WTC11 (cell line): ENCODE data around the gene TAX1BP3. TPM values are rescaled to one million over a fixed set of nuclear protein-coding genes. Genes with fewer than 3 reads are reported as not detected.

Source experiments
- ATAC-seq: fragments of 200-7000 bp; cut with Tn5 transposase; 2 replicates; pipeline ENCODE4 v1.10.0; 2021; ENCODE audit warnings: mild to moderate bottlenecking, moderate library complexity
- CTCF ChIA-PET: fragments of 300-600 bp; sonication (Branson Sonifier 250); formaldehyde crosslinking; loops from one replicate; lab custom pipeline; 2021; ENCODE audit warnings: antibody characterized with exemption; lab: Charles Lee
- POLR2A ChIA-PET: fragments of 350-600 bp; sonication (Branson Sonifier 250); formaldehyde crosslinking; loops from one replicate; lab custom pipeline; 2021; ENCODE audit warnings: antibody characterized with exemption; lab: Charles Lee
- DNase-seq: peaks from one replicate; pipeline ENCODE4 v3.0.0; 2021; ENCODE audit warnings: low spot score
- H3K27ac Mint-ChIP-seq: 2 replicates; pipeline ENCODE4 v1.8.0; 2021; ENCODE audit warnings: mixed read lengths
- H3K27me3 Mint-ChIP-seq: 2 replicates; pipeline ENCODE4 v1.8.0; 2021; ENCODE audit warnings: low read depth, mild to moderate bottlenecking, moderate library complexity, mixed read lengths
- H3K36me3 Mint-ChIP-seq: 2 replicates; pipeline ENCODE4 v1.8.0; 2021; ENCODE audit warnings: mixed read lengths
- H3K4me1 Mint-ChIP-seq: 2 replicates; pipeline ENCODE4 v1.8.0; 2022; ENCODE audit warnings: mixed read lengths
- H3K4me3 Mint-ChIP-seq: 2 replicates; pipeline ENCODE4 v1.8.0; 2021; ENCODE audit warnings: mild to moderate bottlenecking, moderate library complexity, mixed read lengths
- H3K9me3 Mint-ChIP-seq: 2 replicates; pipeline ENCODE4 v1.8.0; 2021; ENCODE audit warnings: mixed read lengths
- ARID4B ChIP-seq: sonication (generic); formaldehyde crosslinking; IDR thresholded peaks from 2 replicates; pipeline ENCODE4 v1.8.0; 2023; ENCODE audit warnings: missing genetic modification reagents, mild to moderate bottlenecking, borderline replicate concordance
- CTCF ChIP-seq: fragments of 200-600 bp; IDR thresholded peaks from 2 replicates; pipeline ENCODE4 v1.8.0; 2022; ENCODE audit warnings: antibody characterized with exemption
- ERG ChIP-seq: fragments of 250-450 bp; sonication (Bioruptor Pico); IDR thresholded peaks from 2 replicates; pipeline ENCODE4 v1.8.0; 2021; ENCODE audit warnings: mild to moderate bottlenecking
- FOXK1 ChIP-seq: sonication (generic); formaldehyde crosslinking; IDR thresholded peaks from 2 replicates; pipeline ENCODE4 v1.8.0; 2022; ENCODE audit warnings: mild to moderate bottlenecking, moderate library complexity, missing genetic modification reagents
- FOXP4 ChIP-seq: sonication (generic); formaldehyde crosslinking; IDR thresholded peaks from 2 replicates; pipeline ENCODE4 v1.8.0; 2022; ENCODE audit warnings: mild to moderate bottlenecking, missing genetic modification reagents
- NR1H2 ChIP-seq: sonication (generic); formaldehyde crosslinking; IDR thresholded peaks from 2 replicates; pipeline ENCODE4 v1.9.0; 2021; ENCODE audit warnings: mild to moderate bottlenecking, moderate library complexity, missing genetic modification reagents
- RELA ChIP-seq: sonication (generic); formaldehyde crosslinking; IDR thresholded peaks from 2 replicates; pipeline ENCODE4 v1.8.1; 2022; ENCODE audit warnings: missing genetic modification reagents, mild to moderate bottlenecking, borderline replicate concordance
- SMAD4 ChIP-seq: sonication (generic); formaldehyde crosslinking; IDR thresholded peaks from 2 replicates; pipeline ENCODE4 v1.8.0; 2022; ENCODE audit warnings: mild to moderate bottlenecking, missing genetic modification reagents
- SP1 ChIP-seq: sonication (generic); formaldehyde crosslinking; conservative IDR thresholded peaks from 2 replicates; pipeline ENCODE4 v1.8.1; 2022; ENCODE audit warnings: missing genetic modification reagents
- TEAD1 ChIP-seq: sonication (generic); formaldehyde crosslinking; IDR thresholded peaks from 2 replicates; pipeline ENCODE4 v1.8.0; 2022; ENCODE audit warnings: mild to moderate bottlenecking, missing genetic modification reagents
- ZBTB43 ChIP-seq: sonication (generic); formaldehyde crosslinking; IDR thresholded peaks from 2 replicates; pipeline ENCODE4 v1.8.1; 2023; ENCODE audit warnings: mild to moderate bottlenecking, missing genetic modification reagents
- ZNF232 ChIP-seq: sonication (generic); formaldehyde crosslinking; IDR thresholded peaks from 2 replicates; pipeline ENCODE4 v1.8.0; 2022; ENCODE audit warnings: mild to moderate bottlenecking, missing genetic modification reagents
- ZNF281 ChIP-seq: sonication (generic); formaldehyde crosslinking; IDR thresholded peaks from 2 replicates; pipeline ENCODE4 v1.8.0; 2023; ENCODE audit warnings: mild to moderate bottlenecking, missing genetic modification reagents
- ZNF396 ChIP-seq: fragments of 250-450 bp; sonication (Bioruptor Pico); IDR thresholded peaks from 2 replicates; pipeline ENCODE4 v1.8.0; 2021; ENCODE audit warnings: mild to moderate bottlenecking, moderate library complexity, borderline replicate concordance
- ZNF423 ChIP-seq: fragments of 250-450 bp; sonication (Bioruptor Pico); IDR thresholded peaks from 2 replicates; pipeline ENCODE4 v2.1.2; 2022; ENCODE audit warnings: mild to moderate bottlenecking, moderate library complexity
- total RNA-seq: library from RNA; stranded (reverse); gene quantifications from 3 replicates; pipeline ENCODE4 v1.2.3, GENCODE V29; 2021

Gene TAX1BP3
- total RNA-seq, 1 experiment from 2014 or later, result 76.2 TPM

- CTCF ChIA-PET, result no interaction called here
- no peak for TF ChIP-seq RELA (CRISPR knock-in tag)
- TF ChIP-seq SP1, result no peak
- no peak for TF ChIP-seq NR1H2 (CRISPR knock-in tag)
- TF ChIP-seq ZNF423, result no peak
- TF ChIP-seq ZNF281 (CRISPR knock-in tag), result no peak
- no peak for TF ChIP-seq FOXK1
- TF ChIP-seq, all 79 proteins: peak for 0
- no peak for ATAC-seq
Measured at GRCh38 chr17:3685174-3685573, 16.8 kb upstream of the TAX1BP3 start.

GRCh38 chr17:3683054-3683511, 14.7 kb upstream of the TAX1BP3 start:
- H3K27me3 Mint-ChIP-seq, result no peaks in the 10 kb centered on the region; the same call in none of the 2 replicates
- ATAC-seq, result peak; percentile 85
- H3K27ac Mint-ChIP-seq, result no peak overlapping the region

More at GRCh38 chr17:3685174-3685573, 16.8 kb upstream of the TAX1BP3 start:
- no peaks in the 10 kb centered on the region for H3K9me3 Mint-ChIP-seq
- no peak overlapping the region for H3K4me3 Mint-ChIP-seq
- DNase-seq, result no peak
- H3K27ac Mint-ChIP-seq, result no peak overlapping the region
- POLR2A ChIA-PET, result no interaction called here
- H3K4me1 Mint-ChIP-seq, result 0 out of 2 replicates have a peak, but pooled peaks cover 6% of the 10 kb centered on the region
- no peaks in the 10 kb centered on the region for H3K36me3 Mint-ChIP-seq
- no peaks in the 10 kb centered on the region; the same call in none of the 2 replicates for H3K27me3 Mint-ChIP-seq

More at GRCh38 chr17:3683054-3683511, 14.7 kb upstream of the TAX1BP3 start:
- 0 out of 2 replicates have a peak, but pooled peaks cover 5% of the 10 kb centered on the region for H3K4me1 Mint-ChIP-seq
- CTCF ChIA-PET, result interaction anchor here (0.5 to 2.7 kb wide), 54 partner anchors 8 to 1135 kb away, joined by 3 to 85 read pairs (median 5); partner anchors contain the start of genes CAMKK1, CTNS, EMC6 and HASPIN
- no peaks in the 10 kb centered on the region for H3K36me3 Mint-ChIP-seq
- TF ChIP-seq ZNF396 (no peak), ERG (CRISPR knock-in tag) (no peak), ZBTB43 (CRISPR knock-in tag) (no peak), TEAD1 (CRISPR knock-in tag) (peak; percentile 44; the same call in 1 of the 2 replicates), ZNF232 (CRISPR knock-in tag) (no peak), CTCF (peak; percentile 98), ARID4B (CRISPR knock-in tag) (peak; percentile 52; the same call in 1 of the 2 replicates), SMAD4 (no peak), FOXP4 (CRISPR knock-in tag) (no peak)
- no peak overlapping the region for H3K4me3 Mint-ChIP-seq
- DNase-seq, result peak; percentile 64
- H3K9me3 Mint-ChIP-seq, result no peaks in the 10 kb centered on the region
- POLR2A ChIA-PET, result no interaction called here
